Left colon (tissue), 2 donors: ENCODE data around the gene ZNF488. TPM values are rescaled to one million over a fixed set of nuclear protein-coding genes. Genes with fewer than 3 reads are reported as not detected.
A peak's percentile ranks its signal among the peaks of the same experiment; 100 is the strongest.

Source experiments
- ATAC-seq: fragments of 200-7000 bp; cut with Tn5 transposase; one replicate; pipeline ENCODE4 v1.9.1; 2020; ENCODE audit warnings: mild to moderate bottlenecking, moderate library complexity
- DNase-seq, 2 donors: peaks; one replicate each; pipeline ENCODE4 v3.0.0-alpha.2; 2020
- intact Hi-C, 2 donors: fragments of 100-400 bp; cut with DNase I in 1 of 2; cut with micrococcal nuclease in 1 of 2; formaldehyde crosslinking; loops; one replicate each; pipeline versions ENCODE4 v1.11.2 to v1.14.0; 2022; cut with DNase I, micrococcal nuclease
- total RNA-seq, 2 donors: library from RNA; stranded (reverse); fragmentation: NEBNext Ultra II Directional; extraction: Animal tissue kit (Norgen Biotek cat#: 25700); gene quantifications; one replicate each; pipeline ENCODE4 v1.2.1, GENCODE V29; 2021
- donor health status: DM: no; HTN: no; CAD: no.
- donor health status: DM: yes; HTN: yes; CAD: no.

Gene ZNF488
- total RNA-seq, 2 donors from 2014 or later, result 0.64 to 1.7 TPM

- DNase-seq, result no peak
- ATAC-seq, result peak; percentile 87
- intact Hi-C loops, result no loop called here
Observed at GRCh38 chr10:47323636-47324296, 60.3 kb downstream of the ZNF488 start.

- no peak for DNase-seq
- intact Hi-C loops, result no loop called here
- no peak for ATAC-seq
Observed at GRCh38 chr10:47323087-47323486, 61.0 kb downstream of the ZNF488 start.

GRCh38 chr10:47322300-47323061 lies 61.6 kb downstream of the ZNF488 start, which contains the start of gene GDF2:
Gene GDF2 (plus strand): TSS chr10:47322454. CDS start chr10:47322669, 215 bp downstream.
- DNase-seq, result no peak
- intact Hi-C loops, result no loop called here
- no peak for ATAC-seq

- intact Hi-C loops, result no loop called here
- no peak for DNase-seq
- ATAC-seq, result no peak
Observed at GRCh38 chr10:47321521-47322195, 62.4 kb downstream of the ZNF488 start.

GRCh38 chr10:47320812-47321211 lies 63.3 kb downstream of the ZNF488 start:
- DNase-seq (no peak), ATAC-seq (no peak)
- intact Hi-C loops, result no loop called here

- ATAC-seq (no peak), DNase-seq (no peak)
- intact Hi-C loops, result no loop called here
Observed at GRCh38 chr10:47319784-47320183, 64.3 kb downstream of the ZNF488 start.

- no peak for ATAC-seq
- intact Hi-C loops, result no loop called here
Observed at GRCh38 chr10:47318706-47319105, 65.4 kb downstream of the ZNF488 start.

GRCh38 chr10:47317251-47317650 lies 66.8 kb downstream of the ZNF488 start:
- DNase-seq (no peak), ATAC-seq (no peak)
- intact Hi-C loops, result no loop called here

More at GRCh38 chr10:47318706-47319105, 65.4 kb downstream of the ZNF488 start:
- no peak for DNase-seq

GRCh38 chr10:47316131-47316530 lies 68.0 kb downstream of the ZNF488 start:
- DNase-seq, result no peak
- ATAC-seq, result no peak
- intact Hi-C loops, result no loop called here

Other genes starting within 250 kb of the ZNF488 start
- gene GDF10, start 84.1 kb downstream of the ZNF488 start, total RNA-seq, result under 1 TPM; 0.12 to 0.67 TPM
- not detected for gene GDF2, start 61.8 kb downstream of the ZNF488 start, total RNA-seq
- gene RBP3, start 35.9 kb downstream of the ZNF488 start, total RNA-seq, result not detected
- not detected for gene ANXA8, start 99.8 kb upstream of the ZNF488 start, total RNA-seq
- gene FAM25G, start 107.4 kb upstream of the ZNF488 start, total RNA-seq, result 1 to 10 TPM; 2.7 to 2.9 TPM
- 1 to 10 TPM; 5.2 to 7.5 TPM for gene AGAP9, start 139.3 kb upstream of the ZNF488 start, total RNA-seq